Ectodermal cell (in vitro differentiated cells): ENCODE data around the gene FXR2.

ENCODE experiments used
- H3K27ac ChIP-seq: 2 replicates; pipeline ENCODE4 v1.7.0; 2013; ENCODE audit warnings: mild to moderate bottlenecking, low read depth, low read length; ENCODE audit not compliant: insufficient read depth, poor library complexity, severe bottlenecking
- H3K27me3 ChIP-seq: 2 replicates; pipeline ENCODE4 v1.7.0; 2013; ENCODE audit warnings: mild to moderate bottlenecking, low read length; ENCODE audit not compliant: insufficient read depth, control insufficient read depth, poor library complexity, severe bottlenecking
- H3K36me3 ChIP-seq: one replicate; pipeline ENCODE4 v1.7.0; 2013; ENCODE audit warnings: low read length; ENCODE audit not compliant: control insufficient read depth, insufficient read depth
- H3K4me1 ChIP-seq: one replicate; pipeline ENCODE4 v1.7.0; 2013; ENCODE audit warnings: low read length; ENCODE audit not compliant: control insufficient read depth, insufficient read depth
- H3K4me3 ChIP-seq: 2 replicates; pipeline ENCODE4 v1.7.0; 2013; ENCODE audit warnings: low read depth, low read length, control low read depth; ENCODE audit not compliant: insufficient read depth
- H3K9me3 ChIP-seq: 2 replicates; pipeline ENCODE4 v1.7.0; 2013; ENCODE audit warnings: mild to moderate bottlenecking, low read length, moderate library complexity; ENCODE audit not compliant: control insufficient read depth
- WGBS, 2 experiments: methylation state at CpG; one replicate each; pipeline ENCODE4 v1.1.7; 2013; ENCODE audit warnings: missing lambda C conversion rate in 2 of 2; 5-methylcytosine and 5-hydroxymethylcytosine counted together

FXR2 gene

GRCh38 chr17:7589204-7589868 lies 25.4 kb downstream of the FXR2 start:
- Histone ChIP-seq H3K4me3 (peak overlapping the region; percentile 38), H3K27ac (peak overlapping the region; percentile 70), H3K36me3 (peaks cover 42% of the 10 kb centered on the region), H3K9me3 (no peaks in the 10 kb centered on the region), H3K27me3 (no peaks in the 10 kb centered on the region), H3K4me1 (peaks cover 29% of the 10 kb centered on the region)
- 49 to 53% methylated on average over 56 of the region's 56 CpGs for WGBS, 2 experiments

- H3K27me3 ChIP-seq, result no peaks in the 10 kb centered on the region
- H3K27ac ChIP-seq, result no peak overlapping the region
- H3K9me3 ChIP-seq, result no peaks in the 10 kb centered on the region
- WGBS, 2 experiments, result 85 to 90% methylated on average over 30 of the region's 30 CpGs
- peaks cover 29% of the 10 kb centered on the region for H3K4me1 ChIP-seq
- peaks cover 38% of the 10 kb centered on the region for H3K36me3 ChIP-seq
- peak overlapping the region; percentile 38 for H3K4me3 ChIP-seq
Observed at GRCh38 chr17:7588553-7589203, 26.0 kb downstream of the FXR2 start.

GRCh38 chr17:7587420-7588151 lies 27.1 kb downstream of the FXR2 start:
- H3K27ac ChIP-seq, result no peak overlapping the region
- H3K36me3 ChIP-seq, result peaks cover 27% of the 10 kb centered on the region
- no peaks in the 10 kb centered on the region for H3K27me3 ChIP-seq
- no peak overlapping the region for H3K4me3 ChIP-seq
- H3K9me3 ChIP-seq, result no peaks in the 10 kb centered on the region
- 80 to 87% methylated on average over 12 of the region's 12 CpGs for WGBS, 2 experiments
- H3K4me1 ChIP-seq, result peaks cover 22% of the 10 kb centered on the region

DNA sequence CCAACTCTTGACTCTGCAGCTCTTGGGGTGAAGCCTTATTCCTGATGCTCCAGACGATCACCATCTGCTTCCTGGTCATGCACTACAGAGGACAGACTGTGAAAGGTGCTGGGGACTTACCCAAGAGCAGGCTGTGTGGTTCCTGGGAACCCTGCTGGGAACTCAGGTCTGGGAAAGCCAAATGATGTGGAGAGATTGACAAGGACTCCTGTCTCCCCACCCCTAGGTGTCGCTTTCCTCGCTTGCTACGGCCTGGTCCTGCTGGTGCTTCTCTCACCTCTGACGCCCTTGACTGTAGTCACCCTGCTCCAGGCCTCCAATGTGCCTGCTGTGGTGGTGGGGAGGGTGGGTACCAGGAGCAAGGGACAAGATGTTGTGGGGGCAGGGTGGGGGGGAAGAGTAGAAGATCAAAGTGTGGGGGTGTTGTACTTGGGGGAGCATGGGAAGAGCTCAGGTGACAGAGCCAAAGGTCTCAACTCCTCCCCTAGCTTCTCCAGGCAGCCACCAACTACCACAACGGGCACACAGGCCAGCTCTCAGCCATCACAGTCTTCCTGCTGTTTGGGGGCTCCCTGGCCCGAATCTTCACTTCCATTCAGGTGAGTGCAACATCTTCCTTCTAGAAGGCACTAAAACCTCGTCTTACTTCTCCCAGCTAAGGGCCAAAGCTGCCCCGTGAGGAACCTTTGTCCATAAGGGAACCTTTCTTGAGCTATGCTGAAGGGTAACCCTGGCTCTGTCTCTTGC lies 27.9 kb downstream of the FXR2 start:
- Histone ChIP-seq H3K4me1 (peaks cover 20% of the 10 kb centered on the region), H3K9me3 (no peaks in the 10 kb centered on the region), H3K27ac (no peak overlapping the region), H3K4me3 (no peak overlapping the region), H3K36me3 (peaks cover 19% of the 10 kb centered on the region), H3K27me3 (no peaks in the 10 kb centered on the region)
- 87% methylated on average over 9 of the region's 9 CpGs for WGBS, 2 experiments

DNA sequence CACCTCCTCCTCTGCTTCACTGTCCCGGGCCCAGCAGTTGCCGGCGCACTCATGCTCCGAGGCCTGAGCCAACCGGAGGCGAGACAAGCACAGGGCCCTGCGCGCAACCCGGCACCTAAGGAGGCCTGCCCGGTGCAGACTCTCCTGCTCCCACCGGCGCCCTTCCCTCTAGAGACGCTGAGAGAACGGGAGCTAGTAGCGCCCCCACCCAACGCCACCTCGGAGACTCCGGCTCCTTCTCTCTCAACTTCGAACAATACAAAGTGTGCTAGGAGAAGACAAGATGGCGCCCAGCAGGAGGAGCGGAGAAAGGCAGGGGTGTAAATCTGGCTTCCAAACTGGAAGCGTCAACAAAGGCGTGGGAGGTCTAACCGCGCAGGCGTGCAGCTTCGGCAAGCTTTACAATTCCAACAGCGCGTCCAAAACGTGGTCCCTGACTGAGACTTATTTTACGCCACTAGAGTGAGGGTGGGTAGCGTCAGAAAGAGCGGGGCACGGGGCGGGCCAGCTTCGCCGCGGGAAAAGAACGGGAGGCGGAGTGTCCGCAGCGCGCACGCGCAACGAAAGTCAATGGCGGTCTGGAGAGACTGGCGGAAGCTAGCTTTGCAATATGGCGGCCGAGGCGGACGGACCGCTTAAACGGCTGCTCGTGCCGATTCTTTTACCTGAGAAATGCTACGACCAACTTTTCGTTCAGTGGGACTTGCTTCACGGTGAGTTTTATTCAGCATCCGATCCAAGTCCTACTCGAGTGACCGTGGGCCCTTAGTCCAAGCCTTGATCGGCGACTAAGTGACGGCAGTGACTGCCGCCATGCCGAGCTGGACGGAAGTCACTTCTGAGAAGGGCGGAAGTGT lies 31.2 kb downstream of the FXR2 start, which contains the start of gene MPDU1:
Gene MPDU1 (plus strand): TSS at position 600 of the 857 bp plus-strand sequence. CDS start 11 bp downstream, at position 611.
- Histone ChIP-seq H3K4me1 (no peaks in the 10 kb centered on the region), H3K36me3 (peaks cover 10% of the 10 kb centered on the region), H3K27ac (peak within 1 kb of the TSS; percentile 96), H3K27me3 (no peaks in the 10 kb centered on the region), H3K4me3 (peak within 1 kb of the TSS; percentile 68), H3K9me3 (no peaks in the 10 kb centered on the region)
- 37 to 39% methylated on average over 69 of the region's 69 CpGs for WGBS, 2 experiments

DNA sequence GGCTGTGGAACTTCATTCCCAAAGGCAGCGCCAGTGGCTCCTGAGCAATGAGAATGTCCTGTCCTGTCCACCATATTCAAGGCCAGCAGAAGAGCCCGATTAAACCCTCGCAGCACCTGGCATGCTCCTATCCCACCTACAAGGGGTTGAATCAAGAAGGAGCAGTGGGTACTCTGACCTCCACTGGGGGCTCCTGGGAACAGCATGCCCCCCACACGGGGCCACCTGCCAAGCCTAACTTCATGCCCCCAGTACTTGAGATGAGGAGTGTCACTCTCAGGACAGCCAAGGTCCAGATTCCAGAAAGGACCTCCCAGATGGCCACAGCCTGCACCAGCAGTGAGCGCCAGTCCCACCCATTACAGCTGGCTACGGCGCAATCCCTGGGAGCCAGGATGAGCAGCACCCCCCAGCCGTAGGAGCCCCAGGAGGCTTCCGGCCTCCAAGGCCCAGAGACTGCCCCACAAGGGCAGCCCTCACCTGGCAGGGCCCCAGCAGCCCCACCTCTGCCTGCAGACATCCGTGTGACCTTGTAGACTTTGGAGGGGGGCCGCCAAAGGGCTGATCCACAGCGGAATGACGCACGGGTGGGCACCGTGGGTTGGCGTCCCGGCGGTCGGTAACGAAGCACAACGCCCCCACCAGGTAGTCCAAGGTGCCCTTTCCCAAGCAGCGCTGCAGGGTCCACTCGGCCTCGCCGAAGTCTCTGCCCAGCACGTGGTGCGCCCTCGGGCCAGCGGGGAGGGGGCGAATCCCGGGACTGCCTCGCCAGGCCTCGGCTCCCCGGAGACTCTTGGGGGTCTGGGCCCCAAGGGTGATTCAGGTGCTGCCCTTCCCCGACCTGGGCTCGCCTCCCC lies 32.1 kb downstream of the FXR2 start:
- Histone ChIP-seq H3K36me3 (peaks cover 16% of the 10 kb centered on the region), H3K27me3 (no peaks in the 10 kb centered on the region), H3K27ac (peak overlapping the region; percentile 96), H3K9me3 (no peaks in the 10 kb centered on the region), H3K4me1 (no peaks in the 10 kb centered on the region), H3K4me3 (no peak overlapping the region)
- 93 to 95% methylated on average over 36 of the region's 36 CpGs for WGBS, 2 experiments

DNA sequence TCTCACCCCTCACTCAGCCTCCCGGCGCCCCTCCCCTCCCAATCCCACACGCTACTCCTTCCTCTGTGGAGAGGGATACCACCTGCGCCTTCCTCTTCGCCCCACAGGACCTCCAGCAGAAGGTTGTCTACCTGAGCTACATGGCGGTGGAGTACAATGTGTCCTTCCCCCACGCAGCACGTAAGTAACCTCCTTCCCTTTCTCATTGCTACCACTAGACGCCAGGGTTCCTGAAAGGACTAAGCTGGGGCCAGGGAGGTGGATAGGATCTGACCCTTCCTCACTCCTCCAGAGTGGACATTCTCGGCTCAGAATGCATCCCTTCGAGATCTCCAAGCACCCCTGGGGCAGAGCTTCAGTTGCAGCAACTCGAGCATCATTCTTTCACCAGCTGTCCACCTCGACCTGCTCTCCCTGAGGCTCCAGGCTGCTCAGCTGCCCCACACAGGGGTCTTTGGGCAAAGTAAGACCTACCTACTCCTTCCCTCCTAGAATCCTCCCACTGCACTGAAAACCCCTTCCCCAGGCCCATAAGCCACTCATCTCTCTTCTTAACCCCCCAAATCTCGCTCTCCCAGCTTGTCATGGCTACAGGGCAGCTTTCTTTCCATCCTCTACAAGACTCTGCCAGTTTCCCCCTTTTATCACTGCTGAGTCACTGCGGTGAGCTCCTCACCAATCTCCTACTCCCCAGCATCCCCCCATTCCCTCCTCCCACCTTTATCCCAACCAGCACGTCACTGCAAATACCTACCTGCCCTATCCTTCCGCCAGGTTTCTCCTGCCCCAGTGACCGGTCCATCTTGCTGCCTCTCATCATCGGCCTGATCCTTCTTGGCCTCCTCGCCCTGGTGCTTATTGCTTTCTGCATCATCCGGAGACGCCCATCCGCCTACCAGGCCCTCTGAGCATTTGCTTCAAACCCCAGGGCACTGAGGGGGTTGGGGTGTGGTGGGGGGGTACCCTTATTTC lies 33.8 kb downstream of the FXR2 start:
- Histone ChIP-seq H3K9me3 (no peaks in the 10 kb centered on the region), H3K4me3 (no peak overlapping the region), H3K27me3 (no peaks in the 10 kb centered on the region), H3K36me3 (peaks cover 22% of the 10 kb centered on the region), H3K27ac (no peak overlapping the region), H3K4me1 (no peaks in the 10 kb centered on the region)
- 91% methylated on average over 23 of the region's 23 CpGs for WGBS, 2 experiments

GRCh38 chr17:7579834-7580603 lies 34.7 kb downstream of the FXR2 start:
- Histone ChIP-seq H3K9me3 (no peaks in the 10 kb centered on the region), H3K4me1 (peaks cover under 1% of the 10 kb centered on the region), H3K27me3 (no peaks in the 10 kb centered on the region), H3K4me3 (no peak overlapping the region), H3K27ac (peak overlapping the region; percentile 67), H3K36me3 (peaks cover 31% of the 10 kb centered on the region)
- 94% methylated on average over 12 of the region's 12 CpGs for WGBS, 2 experiments
